GM12873 (cell line): Measurements from ENCODE around the gene PRND.

Experiments used
- TF ChIP-seq, protein P1 (sequence below): IDR thresholded peaks from 2 replicates; pipeline ENCODE4 v1.5.1; 2012; ENCODE audit warnings: low read depth, mild to moderate bottlenecking, moderate library complexity, low read length, control low read depth; ENCODE audit not compliant: insufficient read depth; ENCODE audit errors: missing control alignments

The PRND gene

DNA sequence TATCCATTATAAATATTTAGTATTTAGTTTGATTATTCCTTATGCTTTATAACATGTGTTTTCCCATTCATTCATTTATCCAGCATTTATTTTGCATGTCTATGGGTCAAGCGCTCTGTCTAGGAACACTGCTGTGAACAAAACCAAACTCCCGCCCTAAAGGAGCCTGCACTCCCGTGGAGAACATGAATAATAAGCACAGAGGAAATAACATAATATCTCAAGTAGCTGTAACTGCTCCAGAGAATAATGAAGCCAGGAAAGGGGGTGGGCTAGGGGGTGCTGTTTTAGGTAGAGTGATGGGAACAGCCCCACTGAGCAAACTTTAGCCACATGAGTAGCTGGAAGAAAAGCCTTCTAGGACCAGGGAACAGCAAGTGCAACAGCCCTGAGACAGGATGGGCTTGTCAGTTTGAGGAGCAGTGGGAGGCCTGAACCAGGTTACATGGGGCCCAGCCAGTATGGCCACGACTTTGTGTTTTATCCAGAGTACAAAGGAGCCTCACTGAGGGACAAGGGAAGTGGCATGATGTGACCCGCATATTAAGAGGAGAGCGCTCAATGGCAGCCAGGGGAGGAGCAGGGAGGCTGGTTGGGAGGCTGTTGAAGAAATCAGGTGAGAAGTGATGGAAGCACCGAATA lies 24.4 kb upstream of the PRND start:
- TF ChIP-seq, protein P1, sequence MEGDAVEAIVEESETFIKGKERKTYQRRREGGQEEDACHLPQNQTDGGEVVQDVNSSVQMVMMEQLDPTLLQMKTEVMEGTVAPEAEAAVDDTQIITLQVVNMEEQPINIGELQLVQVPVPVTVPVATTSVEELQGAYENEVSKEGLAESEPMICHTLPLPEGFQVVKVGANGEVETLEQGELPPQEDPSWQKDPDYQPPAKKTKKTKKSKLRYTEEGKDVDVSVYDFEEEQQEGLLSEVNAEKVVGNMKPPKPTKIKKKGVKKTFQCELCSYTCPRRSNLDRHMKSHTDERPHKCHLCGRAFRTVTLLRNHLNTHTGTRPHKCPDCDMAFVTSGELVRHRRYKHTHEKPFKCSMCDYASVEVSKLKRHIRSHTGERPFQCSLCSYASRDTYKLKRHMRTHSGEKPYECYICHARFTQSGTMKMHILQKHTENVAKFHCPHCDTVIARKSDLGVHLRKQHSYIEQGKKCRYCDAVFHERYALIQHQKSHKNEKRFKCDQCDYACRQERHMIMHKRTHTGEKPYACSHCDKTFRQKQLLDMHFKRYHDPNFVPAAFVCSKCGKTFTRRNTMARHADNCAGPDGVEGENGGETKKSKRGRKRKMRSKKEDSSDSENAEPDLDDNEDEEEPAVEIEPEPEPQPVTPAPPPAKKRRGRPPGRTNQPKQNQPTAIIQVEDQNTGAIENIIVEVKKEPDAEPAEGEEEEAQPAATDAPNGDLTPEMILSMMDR, result no peak

DNA sequence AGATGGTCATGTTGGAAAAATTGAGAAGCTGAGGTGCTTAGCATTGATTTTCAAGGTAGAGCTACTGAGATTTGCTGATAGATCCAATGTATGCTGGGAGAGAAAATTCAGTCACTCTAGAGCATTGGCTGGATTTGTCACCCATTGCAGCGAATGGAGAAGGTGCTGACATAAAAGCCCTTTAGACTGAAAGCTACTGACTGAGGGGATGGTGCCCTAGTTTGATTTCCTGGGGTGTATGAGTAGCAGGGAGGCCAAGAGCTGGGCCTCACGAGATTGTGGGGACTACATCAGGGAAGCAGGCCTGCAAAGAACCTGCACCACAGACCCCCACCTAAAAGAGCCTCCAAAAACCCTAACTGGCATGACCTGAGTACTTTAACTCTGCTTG lies 23.9 kb upstream of the PRND start:
- TF ChIP-seq, protein P1, result no peak

DNA sequence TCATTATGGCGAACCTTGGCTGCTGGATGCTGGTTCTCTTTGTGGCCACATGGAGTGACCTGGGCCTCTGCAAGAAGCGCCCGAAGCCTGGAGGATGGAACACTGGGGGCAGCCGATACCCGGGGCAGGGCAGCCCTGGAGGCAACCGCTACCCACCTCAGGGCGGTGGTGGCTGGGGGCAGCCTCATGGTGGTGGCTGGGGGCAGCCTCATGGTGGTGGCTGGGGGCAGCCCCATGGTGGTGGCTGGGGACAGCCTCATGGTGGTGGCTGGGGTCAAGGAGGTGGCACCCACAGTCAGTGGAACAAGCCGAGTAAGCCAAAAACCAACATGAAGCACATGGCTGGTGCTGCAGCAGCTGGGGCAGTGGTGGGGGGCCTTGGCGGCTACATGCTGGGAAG lies 22.5 kb upstream of the PRND start:
- TF ChIP-seq, protein P1, result no peak

DNA sequence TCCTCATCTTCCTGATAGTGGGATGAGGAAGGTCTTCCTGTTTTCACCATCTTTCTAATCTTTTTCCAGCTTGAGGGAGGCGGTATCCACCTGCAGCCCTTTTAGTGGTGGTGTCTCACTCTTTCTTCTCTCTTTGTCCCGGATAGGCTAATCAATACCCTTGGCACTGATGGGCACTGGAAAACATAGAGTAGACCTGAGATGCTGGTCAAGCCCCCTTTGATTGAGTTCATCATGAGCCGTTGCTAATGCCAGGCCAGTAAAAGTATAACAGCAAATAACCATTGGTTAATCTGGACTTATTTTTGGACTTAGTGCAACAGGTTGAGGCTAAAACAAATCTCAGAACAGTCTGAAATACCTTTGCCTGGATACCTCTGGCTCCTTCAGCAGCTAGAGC lies 21.8 kb upstream of the PRND start:
- TF ChIP-seq, protein P1, result no peak

DNA sequence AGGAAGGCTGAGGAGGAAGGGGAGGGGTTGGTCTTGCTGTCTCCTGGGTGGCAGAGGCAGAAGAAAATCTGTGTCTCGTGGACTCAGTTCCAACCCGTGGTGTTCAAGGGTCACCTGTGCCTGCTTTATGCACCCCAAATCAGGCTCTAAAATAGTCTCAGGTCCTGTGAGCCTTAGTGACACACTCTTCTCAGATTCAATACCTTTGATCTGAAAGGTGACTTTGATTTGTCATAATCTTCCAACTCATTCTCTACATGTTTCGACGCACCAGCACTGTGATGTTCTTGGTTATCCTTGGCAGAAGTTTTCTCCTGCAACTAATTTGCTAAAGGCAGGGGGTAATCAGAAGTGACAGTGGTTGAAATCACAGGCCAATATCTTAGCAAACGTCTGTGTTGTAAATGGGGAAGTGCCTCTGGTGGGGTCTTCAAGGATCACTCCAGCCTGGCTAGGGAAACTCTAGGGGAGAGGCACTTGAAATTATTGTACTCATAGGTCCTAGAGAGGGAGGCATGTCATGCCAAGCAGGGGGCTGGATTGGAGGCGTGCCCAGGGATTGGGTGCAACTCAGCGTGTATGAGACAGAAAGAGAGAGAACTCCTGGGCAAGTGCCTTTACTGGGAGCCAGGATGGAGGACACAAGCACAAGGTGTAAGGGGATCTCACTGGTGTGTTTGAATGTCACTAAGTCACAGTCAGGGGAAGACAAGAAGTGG lies 19.0 kb upstream of the PRND start:
- TF ChIP-seq, protein P1, result no peak

DNA sequence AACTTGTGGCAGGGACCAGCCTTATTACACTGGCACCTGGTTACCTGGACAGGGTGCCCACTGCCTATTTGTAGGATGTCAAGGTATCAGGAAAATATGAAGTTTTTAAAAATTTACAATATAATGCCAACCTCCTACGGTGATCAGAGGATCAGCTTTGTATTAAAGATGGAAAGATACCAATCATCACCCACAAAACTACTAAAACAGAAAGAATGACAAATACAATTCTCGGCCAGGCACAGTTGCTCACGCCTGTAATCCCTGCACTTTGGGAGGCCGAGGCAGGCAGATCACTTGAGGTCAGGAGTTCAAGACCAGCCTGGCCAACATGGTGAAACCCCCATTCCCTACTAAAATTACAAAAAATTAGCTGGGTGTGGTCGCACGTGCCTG lies 18.4 kb upstream of the PRND start:
- TF ChIP-seq, protein P1, result no peak

DNA sequence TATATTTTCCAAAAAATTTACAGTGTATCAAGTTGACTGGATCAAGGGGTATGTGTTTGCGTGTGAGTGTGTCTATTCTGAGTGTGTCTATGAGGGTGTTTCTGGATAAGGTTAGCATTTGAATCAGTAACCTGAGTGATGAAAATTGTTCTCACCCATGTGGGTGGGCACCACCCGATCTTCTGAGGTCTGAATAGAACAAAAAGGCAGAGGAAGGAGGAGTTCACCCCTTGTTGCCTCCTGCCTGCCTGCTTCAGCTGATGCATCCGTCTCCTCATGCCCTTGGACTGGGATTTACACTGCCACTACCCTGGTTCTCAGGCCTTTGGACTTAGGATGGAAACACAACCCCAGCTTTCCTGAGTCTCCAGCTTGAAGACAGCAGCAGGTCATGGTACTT lies 13.7 kb upstream of the PRND start:
- TF ChIP-seq, protein P1, result no peak
